ENCODE results near the gene INHBB. TPM values are rescaled to one million over a fixed set of nuclear protein-coding genes. Genes with fewer than 3 reads are reported as not detected.

Gene INHBB
- not detected for total RNA-seq

DNA sequence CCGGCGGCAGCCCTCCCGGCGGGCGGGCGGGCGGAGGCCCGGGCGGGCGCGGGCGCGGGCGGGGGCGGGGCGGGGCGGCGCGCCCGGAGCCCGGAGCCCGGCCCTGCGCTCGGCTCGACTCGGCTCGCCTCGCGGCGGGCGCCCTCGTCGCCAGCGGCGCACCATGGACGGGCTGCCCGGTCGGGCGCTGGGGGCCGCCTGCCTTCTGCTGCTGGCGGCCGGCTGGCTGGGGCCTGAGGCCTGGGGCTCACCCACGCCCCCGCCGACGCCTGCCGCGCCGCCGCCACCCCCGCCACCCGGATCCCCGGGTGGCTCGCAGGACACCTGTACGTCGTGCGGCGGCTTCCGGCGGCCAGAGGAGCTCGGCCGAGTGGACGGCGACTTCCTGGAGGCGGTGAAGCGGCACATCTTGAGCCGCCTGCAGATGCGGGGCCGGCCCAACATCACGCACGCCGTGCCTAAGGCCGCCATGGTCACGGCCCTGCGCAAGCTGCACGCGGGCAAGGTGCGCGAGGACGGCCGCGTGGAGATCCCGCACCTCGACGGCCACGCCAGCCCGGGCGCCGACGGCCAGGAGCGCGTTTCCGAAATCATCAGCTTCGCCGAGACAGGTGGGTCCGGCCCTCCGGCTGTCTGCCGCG is at the start of gene INHBB:
TSS of gene INHBB (plus strand) at position 111 of the 641 bp plus-strand sequence. CDS start at position 164, 53 bp downstream.
- Mint-ChIP-seq H3K4me1 (ENCODE audit: low read depth) (peaks cover 13% of the 10 kb centered on the region), H3K27ac (no peak within 1 kb of the TSS), H3K4me3 (peak within 1 kb of the TSS; percentile 61), H3K27me3 (ENCODE audit: low read depth) (peaks cover 53% of the 10 kb centered on the region), H3K36me3 (ENCODE audit: low read depth) (no peaks in the 10 kb centered on the region), H3K9me3 (no peaks in the 10 kb centered on the region)
- intact Hi-C loops (cut with micrococcal nuclease), result no loop called here
- DNase-seq, result no peak
- CTCF ChIA-PET, result no interaction called here

DNA sequence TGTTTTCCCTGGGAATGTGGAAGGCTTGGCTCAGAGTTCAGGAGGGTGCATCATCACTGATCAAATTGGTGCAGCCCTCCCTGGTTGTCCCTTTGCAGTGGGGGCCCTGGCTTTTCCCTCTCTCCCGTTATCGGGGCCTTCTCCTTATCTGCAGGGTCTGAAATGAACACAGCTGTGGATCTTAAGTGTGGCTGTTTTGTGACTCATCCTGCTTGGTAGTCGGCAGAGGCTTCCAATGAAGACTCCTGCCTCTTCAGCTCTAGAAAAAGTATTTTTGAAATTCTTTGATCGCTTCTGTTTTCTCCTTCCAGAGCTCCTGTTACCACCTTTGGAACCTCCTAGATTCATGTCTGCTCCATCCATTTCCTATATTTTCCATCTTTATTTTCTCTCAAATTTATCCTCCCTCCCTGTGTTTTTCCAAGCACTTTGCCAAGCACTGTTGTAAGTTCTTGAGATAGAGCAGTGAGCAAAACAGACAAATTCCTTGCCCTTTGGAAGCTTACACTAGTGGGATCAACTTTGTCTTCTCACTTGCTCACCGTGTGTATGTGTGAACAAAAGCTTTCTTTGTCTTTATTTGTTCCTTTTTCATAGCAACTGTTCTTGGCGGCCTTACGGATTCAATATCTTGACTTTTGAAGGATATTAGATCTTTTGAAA is 47.6 kb upstream of the INHBB start:
- no peak overlapping the region for H3K4me3 Mint-ChIP-seq
- H3K4me1 Mint-ChIP-seq (ENCODE audit: low read depth), result peaks cover 3% of the 10 kb centered on the region
- H3K9me3 Mint-ChIP-seq, result no peaks in the 10 kb centered on the region
- CTCF ChIA-PET, result interaction anchor here (3.0 kb wide), 1 partner anchor 15 kb away, joined by 10 read pairs; no protein-coding TSS in a partner anchor
- no peak overlapping the region for H3K27ac Mint-ChIP-seq
- DNase-seq, result no peak
- intact Hi-C loops (cut with micrococcal nuclease), result no loop called here
- peaks cover 12% of the 10 kb centered on the region for H3K36me3 Mint-ChIP-seq (ENCODE audit: low read depth)
- no peaks in the 10 kb centered on the region for H3K27me3 Mint-ChIP-seq (ENCODE audit: low read depth)

DNA sequence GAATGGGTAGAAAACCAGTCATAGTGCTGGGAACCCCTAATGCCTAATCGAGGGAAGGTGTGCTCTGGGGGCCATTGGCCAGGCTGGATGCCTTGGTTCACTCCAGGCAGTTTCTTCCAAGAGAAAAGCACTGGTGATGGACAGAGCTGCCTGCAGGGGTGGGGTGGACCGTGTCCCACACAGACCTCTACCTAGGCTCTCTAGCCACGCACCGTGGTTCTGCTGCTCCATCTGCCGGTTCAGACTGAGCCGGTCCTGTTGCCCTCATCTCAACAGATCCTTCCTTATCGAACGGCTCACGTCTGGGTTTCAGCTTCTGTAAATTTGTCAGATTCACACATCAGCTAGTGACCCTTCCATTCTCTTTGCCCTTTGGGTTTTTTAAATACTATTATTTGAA is 46.9 kb upstream of the INHBB start:
- CTCF ChIA-PET, result interaction anchor here (3.0 kb wide), 1 partner anchor 15 kb away, joined by 10 read pairs; no protein-coding TSS in a partner anchor
- Mint-ChIP-seq H3K27me3 (ENCODE audit: low read depth) (no peaks in the 10 kb centered on the region), H3K9me3 (no peaks in the 10 kb centered on the region), H3K4me3 (no peak overlapping the region), H3K4me1 (ENCODE audit: low read depth) (peaks cover 3% of the 10 kb centered on the region), H3K27ac (no peak overlapping the region), H3K36me3 (ENCODE audit: low read depth) (peaks cover 9% of the 10 kb centered on the region)
- no peak for DNase-seq
- intact Hi-C loops (cut with micrococcal nuclease), result no loop called here

DNA sequence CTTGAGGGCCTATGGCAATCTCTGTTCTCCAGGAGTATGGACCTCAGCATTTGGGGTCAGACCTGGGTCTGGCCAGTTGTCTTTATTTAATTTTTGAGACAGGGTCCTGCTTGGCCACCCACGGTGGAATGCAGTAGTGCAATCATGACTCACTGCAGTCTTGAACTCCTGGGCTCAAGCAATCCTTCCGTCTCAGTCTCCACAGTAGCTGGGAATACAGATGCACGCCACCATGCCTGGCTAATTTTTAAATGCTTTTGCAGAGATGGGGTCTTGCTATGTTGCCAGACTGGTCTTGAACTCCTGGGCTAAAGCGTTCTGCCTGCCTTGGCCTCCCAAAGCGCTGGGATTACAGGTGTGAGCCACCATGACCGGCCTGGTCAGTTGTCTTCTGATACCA is 46.4 kb upstream of the INHBB start:
- H3K36me3 Mint-ChIP-seq (ENCODE audit: low read depth), result peaks cover 6% of the 10 kb centered on the region
- H3K27me3 Mint-ChIP-seq (ENCODE audit: low read depth), result no peaks in the 10 kb centered on the region
- CTCF ChIA-PET, result interaction anchor here (3.0 kb wide), 1 partner anchor 14 kb away, joined by 10 read pairs; no protein-coding TSS in a partner anchor
- DNase-seq, result no peak
- peaks cover 3% of the 10 kb centered on the region for H3K4me1 Mint-ChIP-seq (ENCODE audit: low read depth)
- no peaks in the 10 kb centered on the region for H3K9me3 Mint-ChIP-seq
- intact Hi-C loops (cut with micrococcal nuclease), result no loop called here
- no peak overlapping the region for H3K27ac Mint-ChIP-seq
- H3K4me3 Mint-ChIP-seq, result no peak overlapping the region

DNA sequence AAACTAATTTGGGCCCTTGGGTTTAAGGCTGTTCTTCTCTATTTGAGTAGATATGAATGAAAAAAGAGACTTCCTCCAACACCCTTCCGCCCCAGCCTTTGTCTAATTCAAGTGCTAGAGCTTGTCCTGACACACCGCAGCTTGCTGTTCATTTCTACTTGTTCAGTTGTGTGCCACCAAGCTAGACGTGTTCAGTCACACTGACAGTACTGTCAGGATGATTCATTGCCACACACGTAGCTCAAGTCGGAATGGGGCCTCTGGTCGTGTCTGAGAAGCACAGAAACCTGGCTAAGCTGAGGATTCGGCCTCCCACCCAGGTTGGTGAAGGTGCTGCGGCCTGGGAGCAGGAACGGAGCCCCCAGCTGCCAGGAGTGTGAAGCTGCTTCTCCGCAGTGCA is 45.6 kb upstream of the INHBB start:
- H3K27ac Mint-ChIP-seq, result no peak overlapping the region
- H3K36me3 Mint-ChIP-seq (ENCODE audit: low read depth), result peaks cover 6% of the 10 kb centered on the region
- DNase-seq, result no peak
- H3K4me3 Mint-ChIP-seq, result no peak overlapping the region
- no peaks in the 10 kb centered on the region for H3K27me3 Mint-ChIP-seq (ENCODE audit: low read depth)
- H3K9me3 Mint-ChIP-seq, result no peaks in the 10 kb centered on the region
- intact Hi-C loops (cut with micrococcal nuclease), result no loop called here
- H3K4me1 Mint-ChIP-seq (ENCODE audit: low read depth), result peaks cover 3% of the 10 kb centered on the region
- CTCF ChIA-PET, result interaction anchor here (1.0 to 1.5 kb wide), 2 partner anchors 13 to 17 kb away, joined by 3 to 6 read pairs; no protein-coding TSS in a partner anchor

DNA sequence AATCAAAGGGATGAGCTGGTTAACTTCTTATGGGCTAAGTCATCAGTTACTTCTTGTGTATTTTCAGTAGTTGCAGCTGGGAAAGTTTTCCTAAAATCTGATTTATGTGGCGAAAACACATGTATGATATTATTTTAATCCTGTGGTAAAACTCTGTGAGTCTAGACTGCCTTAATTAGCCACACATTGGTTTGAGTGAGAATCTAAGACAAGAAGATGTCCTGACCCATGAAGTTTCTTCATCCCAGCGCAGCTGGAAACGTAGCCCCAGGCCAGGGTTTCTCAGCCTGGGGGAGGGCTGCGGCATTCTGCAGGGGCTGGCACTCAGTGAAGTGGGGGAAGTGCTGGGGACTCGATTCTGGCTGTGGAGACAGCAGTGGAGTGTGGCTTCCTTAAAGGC is 44.7 kb upstream of the INHBB start:
- intact Hi-C loops (cut with micrococcal nuclease), result no loop called here
- peaks cover 2% of the 10 kb centered on the region for H3K36me3 Mint-ChIP-seq (ENCODE audit: low read depth)

DNA sequence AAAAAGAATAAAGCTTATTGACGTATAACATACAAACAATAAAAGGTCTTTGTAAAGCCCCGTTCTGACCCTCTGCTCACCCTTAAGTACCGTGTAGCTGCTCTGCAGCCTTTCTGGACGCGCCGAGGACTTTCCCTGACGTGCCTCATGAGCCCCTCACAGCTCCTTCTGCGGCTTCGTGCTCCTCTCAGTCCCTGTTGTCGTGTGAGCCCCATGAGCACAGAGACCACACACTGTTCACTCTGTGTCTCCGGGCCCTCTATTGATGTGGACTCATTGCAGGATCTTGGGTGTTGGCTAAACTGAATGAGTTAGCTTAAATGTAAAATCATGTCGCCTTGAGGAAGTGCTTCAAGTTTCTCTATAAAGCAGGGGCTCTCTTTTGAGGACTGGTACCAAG is 43.6 kb upstream of the INHBB start:
- Mint-ChIP-seq H3K36me3 (ENCODE audit: low read depth) (no peaks in the 10 kb centered on the region), H3K4me1 (ENCODE audit: low read depth) (peaks cover 3% of the 10 kb centered on the region), H3K9me3 (no peaks in the 10 kb centered on the region), H3K27ac (no peak overlapping the region), H3K4me3 (no peak overlapping the region), H3K27me3 (ENCODE audit: low read depth) (no peaks in the 10 kb centered on the region)
- DNase-seq, result no peak
- intact Hi-C loops (cut with micrococcal nuclease), result no loop called here
- CTCF ChIA-PET, result interaction anchor here (1.1 to 3.1 kb wide), 2 partner anchors 11 to 126 kb away, joined by 9 to 22 read pairs; no protein-coding TSS in a partner anchor

More for the DNA sequence above, 44.7 kb upstream of the INHBB start:
- Mint-ChIP-seq H3K27me3 (ENCODE audit: low read depth) (no peaks in the 10 kb centered on the region), H3K4me1 (ENCODE audit: low read depth) (peaks cover 3% of the 10 kb centered on the region), H3K4me3 (no peak overlapping the region), H3K9me3 (no peaks in the 10 kb centered on the region), H3K27ac (no peak overlapping the region)
- CTCF ChIA-PET, result interaction anchor here (1.0 to 1.5 kb wide), 2 partner anchors 12 to 18 kb away, joined by 3 to 6 read pairs; no protein-coding TSS in a partner anchor
- DNase-seq, result no peak

DNA sequence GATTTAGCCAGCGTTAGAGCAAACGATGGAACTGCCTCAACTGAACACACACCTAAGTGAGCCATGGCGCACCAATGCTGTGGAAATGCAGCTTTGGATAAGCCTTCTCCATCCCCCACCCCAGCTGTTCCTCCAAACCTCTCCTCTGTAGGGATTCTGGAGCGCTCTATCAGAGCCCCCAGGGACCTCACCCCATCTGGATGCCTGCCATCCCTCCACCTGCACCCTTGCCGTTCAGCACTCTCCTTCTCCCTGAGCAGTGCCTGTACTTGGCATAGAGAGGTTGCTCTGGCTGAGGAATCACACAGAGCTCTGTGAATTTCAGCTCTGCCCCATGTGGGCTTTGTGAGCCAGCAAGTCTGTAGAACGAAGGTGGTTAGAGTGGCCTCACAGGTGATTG is 42.8 kb upstream of the INHBB start:
- H3K36me3 Mint-ChIP-seq (ENCODE audit: low read depth), result no peaks in the 10 kb centered on the region

DNA sequence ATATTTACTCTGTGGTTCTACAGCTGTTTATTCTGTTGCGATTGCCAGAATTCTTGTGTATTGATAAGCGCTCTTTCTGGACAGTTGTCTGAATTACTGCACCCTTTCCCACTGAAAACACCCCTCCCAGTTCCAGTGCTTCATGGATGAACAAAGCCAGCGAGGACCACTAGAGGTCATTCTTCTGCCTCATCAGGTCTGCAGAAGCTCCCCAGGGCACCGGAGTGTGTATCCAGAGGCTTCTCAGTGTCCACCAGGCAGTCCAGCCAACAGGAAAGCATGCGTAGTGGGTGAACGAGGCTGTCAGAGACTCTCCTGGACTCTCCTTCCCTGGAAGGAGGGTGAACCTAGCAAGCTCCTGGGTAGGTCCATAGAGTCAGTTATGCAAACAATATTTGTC is 40.6 kb upstream of the INHBB start:
- peaks cover 3% of the 10 kb centered on the region for H3K4me1 Mint-ChIP-seq (ENCODE audit: low read depth)
- no peak overlapping the region for H3K27ac Mint-ChIP-seq
- H3K27me3 Mint-ChIP-seq (ENCODE audit: low read depth), result no peaks in the 10 kb centered on the region
- CTCF ChIA-PET, result interaction anchor here (1.5 kb wide), 1 partner anchor 22 kb away, joined by 3 read pairs; no protein-coding TSS in a partner anchor
- no peaks in the 10 kb centered on the region for H3K36me3 Mint-ChIP-seq (ENCODE audit: low read depth)
- no peak for DNase-seq
- H3K9me3 Mint-ChIP-seq, result no peaks in the 10 kb centered on the region
- no peak overlapping the region for H3K4me3 Mint-ChIP-seq
- intact Hi-C loops (cut with micrococcal nuclease), result no loop called here

More for the DNA sequence above, 42.8 kb upstream of the INHBB start:
- H3K9me3 Mint-ChIP-seq, result no peaks in the 10 kb centered on the region
- DNase-seq, result no peak
- CTCF ChIA-PET, result interaction anchor here (3.1 kb wide), 1 partner anchor 10 kb away, joined by 22 read pairs; no protein-coding TSS in a partner anchor
- no peak overlapping the region for H3K4me3 Mint-ChIP-seq
- intact Hi-C loops (cut with micrococcal nuclease), result no loop called here
- H3K4me1 Mint-ChIP-seq (ENCODE audit: low read depth), result peaks cover 3% of the 10 kb centered on the region
- H3K27me3 Mint-ChIP-seq (ENCODE audit: low read depth), result no peaks in the 10 kb centered on the region
- no peak overlapping the region for H3K27ac Mint-ChIP-seq

DNA sequence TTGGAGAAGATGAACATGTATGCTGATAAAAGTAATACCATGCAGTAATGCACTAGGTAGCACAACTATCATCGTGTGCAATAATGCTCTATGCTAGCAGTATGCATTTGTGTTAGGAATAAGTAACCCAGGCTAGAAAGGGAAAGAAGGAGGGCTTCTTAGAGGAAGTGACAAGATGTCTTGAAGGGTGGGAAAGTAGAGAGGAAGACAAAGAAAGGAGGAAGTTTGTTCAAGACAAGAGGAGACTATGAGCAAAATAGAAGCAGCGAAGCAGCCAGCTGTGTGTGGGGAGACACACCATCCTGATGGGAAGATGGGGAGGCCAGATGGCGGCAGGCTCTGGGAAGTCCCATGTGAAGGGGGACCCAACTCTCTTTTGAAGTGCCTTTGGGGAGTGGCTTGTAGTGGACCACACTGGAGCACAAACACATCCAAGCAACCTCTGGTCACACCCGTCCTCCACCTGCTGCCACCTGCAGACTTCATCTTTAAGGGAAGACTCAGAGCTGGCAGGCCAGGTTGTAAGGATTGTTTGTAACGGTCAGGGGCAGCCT is 39.9 kb upstream of the INHBB start:
- Mint-ChIP-seq H3K4me3 (no peak overlapping the region), H3K27ac (no peak overlapping the region), H3K27me3 (ENCODE audit: low read depth) (no peaks in the 10 kb centered on the region), H3K9me3 (no peaks in the 10 kb centered on the region), H3K36me3 (ENCODE audit: low read depth) (no peaks in the 10 kb centered on the region), H3K4me1 (ENCODE audit: low read depth) (peaks cover 3% of the 10 kb centered on the region)
- no peak for DNase-seq
- CTCF ChIA-PET, result no interaction called here
- intact Hi-C loops (cut with micrococcal nuclease), result no loop called here

DNA sequence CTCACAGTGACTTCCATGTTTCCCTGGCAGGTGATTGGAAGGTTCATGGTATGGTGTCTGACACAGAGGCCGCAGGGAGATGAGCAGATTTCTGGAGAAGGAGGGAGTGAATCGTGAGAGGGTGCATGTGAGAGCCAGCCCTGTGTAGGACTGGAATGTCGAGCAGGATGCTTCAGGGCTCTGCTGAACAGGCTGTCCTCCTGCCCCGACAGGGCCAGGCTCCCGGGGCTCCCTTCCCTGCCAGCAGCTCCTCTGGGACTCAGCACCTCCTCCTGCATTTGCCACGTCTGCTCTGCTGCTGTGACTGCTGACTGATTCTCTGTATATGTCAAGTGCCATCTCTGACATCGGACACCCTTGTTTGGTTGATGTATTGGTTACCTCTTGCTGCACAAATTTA is 38.5 kb upstream of the INHBB start:
- no peak overlapping the region for H3K4me3 Mint-ChIP-seq
- H3K36me3 Mint-ChIP-seq (ENCODE audit: low read depth), result no peaks in the 10 kb centered on the region
- H3K9me3 Mint-ChIP-seq, result no peaks in the 10 kb centered on the region
- H3K27me3 Mint-ChIP-seq (ENCODE audit: low read depth), result no peaks in the 10 kb centered on the region
- intact Hi-C loops (cut with micrococcal nuclease), result no loop called here
- H3K4me1 Mint-ChIP-seq (ENCODE audit: low read depth), result peaks cover under 1% of the 10 kb centered on the region
- CTCF ChIA-PET, result no interaction called here
- no peak for DNase-seq
- H3K27ac Mint-ChIP-seq, result no peak overlapping the region

DNA sequence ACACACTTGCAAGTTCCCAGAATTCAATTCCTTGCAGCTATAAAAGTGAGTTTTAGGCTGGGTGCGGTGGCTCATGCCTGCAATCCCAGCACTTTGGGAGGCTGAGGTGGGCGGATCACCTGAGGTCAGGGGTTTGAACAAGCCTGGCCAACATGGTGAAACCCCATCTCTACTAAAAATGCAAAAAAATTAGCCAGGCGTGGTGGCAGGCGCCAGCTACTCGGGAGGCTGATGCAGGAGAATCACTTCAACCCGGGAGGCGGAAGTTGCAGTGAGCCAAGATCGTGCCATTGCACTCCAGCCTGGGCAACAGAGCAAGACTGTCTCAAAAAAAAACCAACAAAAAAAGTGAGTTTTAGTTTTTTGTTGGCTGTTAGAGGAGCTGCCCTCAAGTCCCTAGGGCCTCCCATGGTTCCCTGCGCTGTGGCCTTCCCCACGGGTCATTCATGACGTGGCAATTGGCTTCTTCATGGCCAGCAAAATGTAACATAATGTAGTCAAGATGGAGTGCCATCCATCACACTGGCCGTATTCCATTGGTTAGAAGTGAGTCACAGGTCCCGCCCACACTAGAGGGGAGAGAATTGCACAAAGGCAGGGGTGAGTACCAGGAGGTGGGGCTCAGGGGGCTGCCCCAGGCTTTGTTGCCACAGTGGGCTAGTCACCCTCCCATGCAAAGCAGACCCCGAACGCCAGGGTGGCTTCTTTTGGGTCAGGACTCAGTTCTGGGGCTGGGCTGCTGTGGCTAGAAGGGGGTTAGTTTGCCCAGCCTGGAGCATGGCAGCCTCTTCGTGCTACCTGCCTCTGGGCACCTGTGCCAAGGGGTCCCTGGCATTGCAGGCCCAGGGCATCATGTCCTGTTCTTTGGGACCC is 37.7 kb upstream of the INHBB start:
- CTCF ChIA-PET, result interaction anchor here (0.6 kb wide), 1 partner anchor 37 kb away, joined by 5 read pairs; no protein-coding TSS in a partner anchor
- Mint-ChIP-seq H3K27me3 (ENCODE audit: low read depth) (no peaks in the 10 kb centered on the region), H3K27ac (no peak overlapping the region), H3K36me3 (ENCODE audit: low read depth) (no peaks in the 10 kb centered on the region), H3K4me3 (no peak overlapping the region), H3K9me3 (no peaks in the 10 kb centered on the region), H3K4me1 (ENCODE audit: low read depth) (peaks cover 9% of the 10 kb centered on the region)
- no peak for DNase-seq
- intact Hi-C loops (cut with micrococcal nuclease), result no loop called here
